ENCODE results near the gene ABCA5. TPM values are rescaled to one million over a fixed set of nuclear protein-coding genes. Genes with fewer than 3 reads are reported as not detected.

The ABCA5 gene
- polyA plus RNA-seq, 1 of the 3 experiments (the other 2 are of a cell fraction) = 2.0 TPM

- TF ChIP-seq EZH2phosphoT487 (IDR thresholded peaks at IDR 0.05; ENCODE audit: borderline replicate concordance, low read depth) = no peak
These were observed 6.6 kb downstream of the ABCA5 start (continued) for GRCh38 chr17:69320210-69320907.

- Histone ChIP-seq H2AFZ (ENCODE audit: low read depth) (no peak overlapping the region), H3K36me3 (replicated peaks in 1 of 2; ENCODE audit: control insufficient read depth in 1 of 2, insufficient read depth in 2 of 2, low read length in 1 of 2) (no peaks in the 10 kb centered on the region), H3K4me3 (ENCODE audit: low read depth in 2 of 2, low read length in 1 of 2) (no peak overlapping the region), H3K4me1 (ENCODE audit: control insufficient read depth in 1 of 2, insufficient read depth in 2 of 2, low read depth in 1 of 2, low read length in 1 of 2) (peaks cover 0 to 4% of the 10 kb centered on the region in 2 experiments; a peak in 2 of 4 replicates), H3K9me2 (no peaks in the 10 kb centered on the region; the same call in 1 of the 2 replicates), H3K79me2 (ENCODE audit: insufficient read depth) (no peaks in the 10 kb centered on the region), H3K9ac (no peak overlapping the region), H4K20me1 (ENCODE audit: insufficient read depth) (no peaks in the 10 kb centered on the region), H3K27ac (ENCODE audit: low read depth in 2 of 2, low read length in 1 of 2) (no peak overlapping the region), H3K9me3 (no peaks in the 10 kb centered on the region), H3F3A (replicated peaks; ENCODE audit: insufficient read depth) (no peaks in the 10 kb centered on the region), H3K4me2 (no peak overlapping the region), H3K27me3 (ENCODE audit: insufficient read depth) (no peaks in the 10 kb centered on the region)
- TF ChIP-seq FOXM1 (IDR thresholded peaks at IDR 0.05; ENCODE audit: low read depth) (no peak), POLR2AphosphoS5 (IDR thresholded peaks at IDR 0.05; ENCODE audit: low read depth, low read length) (no peak), YY1 (IDR thresholded peaks at IDR 0.05; ENCODE audit: low read depth) (no peak), EZH2phosphoT487 (IDR thresholded peaks at IDR 0.05; ENCODE audit: borderline replicate concordance, low read depth) (no peak), GATA2 (CRISPR knock-in tag; IDR thresholded peaks at IDR 0.05) (no peak), GABPA (IDR thresholded peaks at IDR 0.05; ENCODE audit: low read depth) (no peak), EP300 (IDR thresholded peaks at IDR 0.05; ENCODE audit: borderline replicate concordance in 1 of 2, low read depth in 1 of 2, low read length in 1 of 2) (no peak), IRF3 (IDR thresholded peaks at IDR 0.05; ENCODE audit: low read depth, low read length) (no peak), CTCF (IDR thresholded peaks at IDR 0.05) (no peak), ELF1 (IDR thresholded peaks at IDR 0.05) (no peak), USF1 (IDR thresholded peaks at IDR 0.05; ENCODE audit: borderline replicate concordance, low read depth) (no peak)
- TF ChIP-seq, protein P1, sequence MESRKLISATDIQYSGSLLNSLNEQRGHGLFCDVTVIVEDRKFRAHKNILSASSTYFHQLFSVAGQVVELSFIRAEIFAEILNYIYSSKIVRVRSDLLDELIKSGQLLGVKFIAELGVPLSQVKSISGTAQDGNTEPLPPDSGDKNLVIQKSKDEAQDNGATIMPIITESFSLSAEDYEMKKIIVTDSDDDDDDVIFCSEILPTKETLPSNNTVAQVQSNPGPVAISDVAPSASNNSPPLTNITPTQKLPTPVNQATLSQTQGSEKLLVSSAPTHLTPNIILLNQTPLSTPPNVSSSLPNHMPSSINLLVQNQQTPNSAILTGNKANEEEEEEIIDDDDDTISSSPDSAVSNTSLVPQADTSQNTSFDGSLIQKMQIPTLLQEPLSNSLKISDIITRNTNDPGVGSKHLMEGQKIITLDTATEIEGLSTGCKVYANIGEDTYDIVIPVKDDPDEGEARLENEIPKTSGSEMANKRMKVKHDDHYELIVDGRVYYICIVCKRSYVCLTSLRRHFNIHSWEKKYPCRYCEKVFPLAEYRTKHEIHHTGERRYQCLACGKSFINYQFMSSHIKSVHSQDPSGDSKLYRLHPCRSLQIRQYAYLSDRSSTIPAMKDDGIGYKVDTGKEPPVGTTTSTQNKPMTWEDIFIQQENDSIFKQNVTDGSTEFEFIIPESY (IDR thresholded peaks at IDR 0.05; ENCODE audit: borderline replicate concordance, low read depth) = no peak
- TF ChIP-seq, protein P2, sequence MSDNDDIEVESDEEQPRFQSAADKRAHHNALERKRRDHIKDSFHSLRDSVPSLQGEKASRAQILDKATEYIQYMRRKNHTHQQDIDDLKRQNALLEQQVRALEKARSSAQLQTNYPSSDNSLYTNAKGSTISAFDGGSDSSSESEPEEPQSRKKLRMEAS (IDR thresholded peaks at IDR 0.05; ENCODE audit: low read depth) = no peak
- CTCF ChIA-PET = interaction anchor here (0.6 to 1.4 kb wide), 5 partner anchors 8 to 1055 kb away, joined by 3 to 4 read pairs (median 3); no protein-coding TSS in a partner anchor
- WGBS (ENCODE audit: low lambda C conversion rate) = 69% methylated on average over 1 of the region's 1 CpG
- POLR2A ChIA-PET = no interaction called here
- DNase-seq = no peak
These were observed 9.3 kb downstream of the ABCA5 start for GRCh38 chr17:69317625-69318024.

Measured in SK-N-SH (cell line).